OCI-LY3 (cell line): ENCODE measurements around the gene NMT1.

Source experiments
- EZH2phosphoT487 ChIP-seq: fragments of 200-600 bp; shearing (Covaris generic); IDR thresholded peaks from 2 replicates; pipeline ENCODE4 v1.6.1; 2018; ENCODE audit warnings: antibody characterized with exemption, mixed run types, low read depth
- TF ChIP-seq, protein P1 (sequence below): fragments of 200-600, 300-600 bp; sonication (generic); IDR thresholded peaks from 2 replicates; pipeline ENCODE4 v1.5.1; 2014; ENCODE audit warnings: antibody characterized with exemption, low read length, low read depth

DNA sequence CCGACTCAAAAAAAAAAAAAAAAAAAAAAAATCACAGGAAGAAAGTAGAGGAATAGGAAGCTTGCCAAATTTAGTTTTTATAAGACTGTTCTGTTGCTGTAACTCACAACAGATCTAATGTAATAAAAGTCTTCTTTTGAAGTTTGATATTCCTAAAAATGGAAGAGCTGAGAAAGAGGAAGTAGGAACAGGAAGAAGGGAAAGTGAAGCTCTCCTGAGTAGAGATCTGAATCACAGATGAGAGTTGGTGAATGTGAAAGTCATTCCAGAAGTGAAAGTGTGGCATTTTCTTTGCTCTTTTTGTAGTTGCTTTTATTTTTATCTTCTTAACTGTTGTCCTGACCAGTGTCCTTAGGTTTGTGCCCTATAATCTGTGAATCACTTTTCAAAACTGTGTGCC is 2.1 kb downstream of the NMT1 start:
- TF ChIP-seq, protein P1, sequence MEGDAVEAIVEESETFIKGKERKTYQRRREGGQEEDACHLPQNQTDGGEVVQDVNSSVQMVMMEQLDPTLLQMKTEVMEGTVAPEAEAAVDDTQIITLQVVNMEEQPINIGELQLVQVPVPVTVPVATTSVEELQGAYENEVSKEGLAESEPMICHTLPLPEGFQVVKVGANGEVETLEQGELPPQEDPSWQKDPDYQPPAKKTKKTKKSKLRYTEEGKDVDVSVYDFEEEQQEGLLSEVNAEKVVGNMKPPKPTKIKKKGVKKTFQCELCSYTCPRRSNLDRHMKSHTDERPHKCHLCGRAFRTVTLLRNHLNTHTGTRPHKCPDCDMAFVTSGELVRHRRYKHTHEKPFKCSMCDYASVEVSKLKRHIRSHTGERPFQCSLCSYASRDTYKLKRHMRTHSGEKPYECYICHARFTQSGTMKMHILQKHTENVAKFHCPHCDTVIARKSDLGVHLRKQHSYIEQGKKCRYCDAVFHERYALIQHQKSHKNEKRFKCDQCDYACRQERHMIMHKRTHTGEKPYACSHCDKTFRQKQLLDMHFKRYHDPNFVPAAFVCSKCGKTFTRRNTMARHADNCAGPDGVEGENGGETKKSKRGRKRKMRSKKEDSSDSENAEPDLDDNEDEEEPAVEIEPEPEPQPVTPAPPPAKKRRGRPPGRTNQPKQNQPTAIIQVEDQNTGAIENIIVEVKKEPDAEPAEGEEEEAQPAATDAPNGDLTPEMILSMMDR, result no peak
- TF ChIP-seq EZH2phosphoT487, result no peak
